ENCODE data around the gene SLC35D3.
"Not testable (repeated sequence)": the region's sequence is repeated elsewhere in the genome, so short reads cannot be mapped to it uniquely, and the experiment has no call there.

Gene SLC35D3

DNA sequence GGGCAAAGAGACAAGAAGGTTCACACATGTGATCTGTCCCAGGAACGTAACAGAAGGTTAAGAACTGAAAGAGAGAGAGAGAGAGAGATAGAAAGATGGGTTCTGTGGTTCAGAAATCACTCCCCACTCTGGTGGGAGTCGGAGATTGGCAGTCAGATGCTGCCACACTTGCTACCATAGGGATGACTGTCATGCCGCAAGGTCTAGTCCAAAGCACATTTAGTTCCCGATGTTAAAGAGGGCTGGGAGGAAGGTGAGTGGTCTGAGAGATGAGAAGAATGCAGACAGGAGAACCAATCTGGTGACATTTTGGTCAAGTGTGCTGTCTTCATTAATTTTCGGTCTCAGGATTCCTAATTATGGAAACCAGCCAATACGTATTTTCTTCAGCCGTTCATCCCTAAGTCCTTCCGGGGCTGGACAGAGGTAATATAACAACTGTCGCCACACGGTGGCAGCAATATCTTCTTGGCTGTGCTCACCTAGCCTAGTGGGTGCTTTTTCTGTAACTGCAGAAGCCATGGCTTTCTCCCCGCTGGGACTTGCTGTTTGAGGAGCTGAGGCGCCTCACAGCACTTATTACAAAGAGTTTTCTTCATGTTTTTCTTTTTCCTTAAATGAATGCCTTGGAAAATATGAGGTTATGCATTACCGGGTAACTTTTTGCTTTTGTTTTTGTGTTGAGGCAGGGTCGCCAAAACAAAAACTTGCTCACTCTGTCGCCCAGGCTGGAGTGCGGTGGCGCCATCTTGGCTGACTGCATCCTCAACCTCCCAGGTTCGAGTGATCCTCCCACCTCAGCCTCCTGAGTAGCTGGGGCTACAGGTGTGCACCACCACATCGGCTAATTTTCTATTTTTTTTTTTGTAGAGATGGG is 46.0 kb downstream of the SLC35D3 start:
- FAIRE-seq: peak; percentile 65

- no peak for FAIRE-seq
Observed at GRCh38 chr6:136968837-136969236, 46.7 kb downstream of the SLC35D3 start.

DNA sequence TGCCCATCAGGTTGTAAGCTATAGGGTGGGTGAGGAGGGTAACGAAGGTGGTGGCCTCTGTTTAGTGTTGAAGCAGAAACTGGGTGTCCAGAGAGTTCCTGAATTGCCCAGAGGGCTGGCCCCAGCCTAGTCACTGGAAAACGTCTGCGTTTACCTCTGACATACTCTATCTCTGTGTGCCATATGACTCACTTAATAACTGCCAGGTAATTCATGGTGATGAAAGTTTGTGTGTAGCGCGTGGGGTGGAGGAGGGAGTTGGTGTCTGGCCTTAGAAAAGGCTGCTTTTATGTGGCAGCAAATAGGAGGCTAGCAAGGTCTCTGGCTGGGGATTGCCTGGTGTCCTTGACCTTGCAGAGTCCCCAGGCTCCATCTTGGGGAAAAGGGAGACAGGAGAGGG is 47.3 kb downstream of the SLC35D3 start:
- no peak for FAIRE-seq

DNA sequence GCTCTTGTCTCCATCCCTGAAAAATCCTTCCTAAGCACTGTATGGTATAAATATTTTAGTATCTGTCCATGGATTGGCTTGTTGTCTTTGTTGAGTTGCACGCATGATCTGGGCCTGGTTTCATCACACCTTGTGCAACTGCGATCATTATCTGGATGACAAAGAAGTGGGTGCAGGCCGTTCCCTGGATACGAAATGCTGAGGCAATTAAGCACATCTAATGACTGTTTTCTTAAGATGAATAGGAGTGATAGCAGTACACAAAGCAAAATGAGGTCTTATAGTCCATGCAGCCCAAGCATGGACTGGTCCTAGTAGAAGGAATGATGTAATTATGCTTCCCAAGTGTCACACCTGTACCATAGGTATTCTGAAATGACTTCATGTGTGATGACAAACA is 47.8 kb downstream of the SLC35D3 start:
- no peak for FAIRE-seq

- FAIRE-seq: no peak
Observed at GRCh38 chr6:136971609-136972008, 49.5 kb downstream of the SLC35D3 start.

GRCh38 chr6:136973781-136974180 is 51.7 kb downstream of the SLC35D3 start:
- not testable (repeated sequence) for FAIRE-seq
